Measurements from ENCODE around the gene ZNF697. TPM values are rescaled to one million over a fixed set of nuclear protein-coding genes. Genes with fewer than 3 reads are reported as not detected.
A peak's percentile ranks its signal among the peaks of the same experiment; 100 is the strongest.

ZNF697 gene
- total RNA-seq, 1 donor from 2014 or later, result 8.0 TPM

GRCh38 chr1:119651133-119651532, 3.1 kb upstream of the ZNF697 start:
- Mint-ChIP-seq H3K27ac (ENCODE audit: unreplicated experiment) (no peak overlapping the region), H3K9me3 (ENCODE audit: unreplicated experiment) (no peaks in the 10 kb centered on the region), H3K36me3 (ENCODE audit: unreplicated experiment) (no peaks in the 10 kb centered on the region), H3K4me1 (ENCODE audit: unreplicated experiment) (peaks cover 37% of the 10 kb centered on the region), H3K27me3 (ENCODE audit: unreplicated experiment) (peaks cover 17% of the 10 kb centered on the region), H3K4me3 (ENCODE audit: unreplicated experiment) (no peak overlapping the region)
- DNase-seq (ENCODE audit: extremely low spot score, unreplicated experiment), result no peak
- TF ChIP-seq CTCF (IDR thresholded peaks at IDR 0.05), result no peak

- Mint-ChIP-seq H3K27ac (ENCODE audit: unreplicated experiment) (peak overlapping the region; percentile 75), H3K4me1 (ENCODE audit: unreplicated experiment) (peaks cover 27% of the 10 kb centered on the region)
These were observed 546 bp upstream of the ZNF697 start for GRCh38 chr1:119648620-119649004.

GRCh38 chr1:119647228-119647733, 785 bp downstream of the ZNF697 start:
- H3K27ac Mint-ChIP-seq (ENCODE audit: unreplicated experiment), result peak overlapping the region; percentile 86
- H3K9me3 Mint-ChIP-seq (ENCODE audit: unreplicated experiment), result no peaks in the 10 kb centered on the region
- TF ChIP-seq CTCF (IDR thresholded peaks at IDR 0.05), result no peak
- peak overlapping the region; percentile 97 for H3K4me3 Mint-ChIP-seq (ENCODE audit: unreplicated experiment)
- peaks cover 17% of the 10 kb centered on the region for H3K27me3 Mint-ChIP-seq (ENCODE audit: unreplicated experiment)
- no peak for DNase-seq (ENCODE audit: extremely low spot score, unreplicated experiment)
- peaks cover 24% of the 10 kb centered on the region for H3K4me1 Mint-ChIP-seq (ENCODE audit: unreplicated experiment)
- no peaks in the 10 kb centered on the region for H3K36me3 Mint-ChIP-seq (ENCODE audit: unreplicated experiment)

More at GRCh38 chr1:119648620-119649004, 546 bp upstream of the ZNF697 start:
- Mint-ChIP-seq H3K27me3 (ENCODE audit: unreplicated experiment) (peaks cover 17% of the 10 kb centered on the region), H3K4me3 (ENCODE audit: unreplicated experiment) (peak overlapping the region; percentile 97), H3K36me3 (ENCODE audit: unreplicated experiment) (no peaks in the 10 kb centered on the region), H3K9me3 (ENCODE audit: unreplicated experiment) (no peaks in the 10 kb centered on the region)
- DNase-seq (ENCODE audit: extremely low spot score, unreplicated experiment), result no peak
- no peak for TF ChIP-seq CTCF (IDR thresholded peaks at IDR 0.05)

GRCh38 chr1:119646521-119647227, 1.4 kb downstream of the ZNF697 start:
- Mint-ChIP-seq H3K27me3 (ENCODE audit: unreplicated experiment) (peaks cover 13% of the 10 kb centered on the region), H3K36me3 (ENCODE audit: unreplicated experiment) (peaks cover 2% of the 10 kb centered on the region), H3K9me3 (ENCODE audit: unreplicated experiment) (no peaks in the 10 kb centered on the region), H3K4me1 (ENCODE audit: unreplicated experiment) (peaks cover 24% of the 10 kb centered on the region), H3K27ac (ENCODE audit: unreplicated experiment) (no peak overlapping the region), H3K4me3 (ENCODE audit: unreplicated experiment) (peak overlapping the region; percentile 97)
- no peak for DNase-seq (ENCODE audit: extremely low spot score, unreplicated experiment)
- no peak for TF ChIP-seq CTCF (IDR thresholded peaks at IDR 0.05)

- peaks cover 6% of the 10 kb centered on the region for H3K36me3 Mint-ChIP-seq (ENCODE audit: unreplicated experiment)
- H3K27me3 Mint-ChIP-seq (ENCODE audit: unreplicated experiment), result no peaks in the 10 kb centered on the region
- H3K4me1 Mint-ChIP-seq (ENCODE audit: unreplicated experiment), result peaks cover 2% of the 10 kb centered on the region
- H3K27ac Mint-ChIP-seq (ENCODE audit: unreplicated experiment), result no peak overlapping the region
- TF ChIP-seq CTCF (IDR thresholded peaks at IDR 0.05), result no peak
- DNase-seq (ENCODE audit: extremely low spot score, unreplicated experiment), result no peak
- no peaks in the 10 kb centered on the region for H3K9me3 Mint-ChIP-seq (ENCODE audit: unreplicated experiment)
- no peak overlapping the region for H3K4me3 Mint-ChIP-seq (ENCODE audit: unreplicated experiment)
These were observed 9.0 kb downstream of the ZNF697 start for GRCh38 chr1:119639109-119639508.
